Activated CD4-positive, alpha-beta T cell treated with anti-CD3 and anti-CD28 coated beads, Interleukin-10, Interleukin-2, amounts not matched to agents 100 ng/mL and 50 ng/mL, durations not matched to agents 16 hours and 8 hours (primary cell): ENCODE measurements around the gene PLIN3.
"Not testable (repeated sequence)": the region's sequence is repeated elsewhere in the genome, so short reads cannot be mapped to it uniquely, and the experiment has no call there.

Source experiments
- DNase-seq: peaks from one replicate; pipeline ENCODE4 v3.0.0-alpha.2; 2020

PLIN3 gene

GRCh38 chr19:4889034-4889815 is 21.8 kb upstream of the PLIN3 start:
- no peak for DNase-seq

GRCh38 chr19:4887803-4888202 is 20.3 kb upstream of the PLIN3 start:
- not testable (repeated sequence) for DNase-seq

GRCh38 chr19:4884993-4885392 is 17.5 kb upstream of the PLIN3 start:
- not testable (repeated sequence) for DNase-seq

GRCh38 chr19:4882874-4883273 is 15.4 kb upstream of the PLIN3 start:
- DNase-seq, result not testable (repeated sequence)

- no peak for DNase-seq
These were observed 11.6 kb upstream of the PLIN3 start for GRCh38 chr19:4879041-4879440.

- no peak for DNase-seq
These were observed 11.1 kb upstream of the PLIN3 start for GRCh38 chr19:4878491-4878968.

GRCh38 chr19:4877753-4878490 is 10.5 kb upstream of the PLIN3 start:
- no peak for DNase-seq

- no peak for DNase-seq
These were observed 6.5 kb upstream of the PLIN3 start for GRCh38 chr19:4873930-4874329.

GRCh38 chr19:4871711-4872110 is 4.2 kb upstream of the PLIN3 start:
- no peak for DNase-seq

- DNase-seq, result peak; percentile 69
These were observed 2.7 kb upstream of the PLIN3 start for GRCh38 chr19:4870025-4870700.

- DNase-seq, result no peak
These were observed 893 bp upstream of the PLIN3 start for GRCh38 chr19:4868286-4868834.

- DNase-seq, result peak; percentile 39
These were observed 657 bp downstream of the PLIN3 start for GRCh38 chr19:4866595-4867424.

- DNase-seq, result no peak
These were observed 6.3 kb downstream of the PLIN3 start for GRCh38 chr19:4861147-4861546.

GRCh38 chr19:4859697-4860096 is 7.8 kb downstream of the PLIN3 start:
- DNase-seq, result no peak

- not testable (repeated sequence) for DNase-seq
These were observed 11.0 kb downstream of the PLIN3 start for GRCh38 chr19:4856468-4856867.

GRCh38 chr19:4853506-4853905 is 14.0 kb downstream of the PLIN3 start:
- DNase-seq, result not testable (repeated sequence)

GRCh38 chr19:4852484-4852883 is 15.0 kb downstream of the PLIN3 start:
- DNase-seq, result no peak

GRCh38 chr19:4851551-4852290 is 15.7 kb downstream of the PLIN3 start:
- peak; percentile 68 for DNase-seq

GRCh38 chr19:4849019-4849418 is 18.4 kb downstream of the PLIN3 start:
- no peak for DNase-seq

GRCh38 chr19:4847190-4847973 is 20.1 kb downstream of the PLIN3 start:
- DNase-seq, result no peak

- DNase-seq, result not testable (repeated sequence)
These were observed 21.5 kb downstream of the PLIN3 start for GRCh38 chr19:4845975-4846374.
